ENCODE measurements around the gene LPXN. TPM values are rescaled to one million over a fixed set of nuclear protein-coding genes. Genes with fewer than 3 reads are reported as not detected.

LPXN gene
- total and polyA plus RNA-seq, 7 donors: 4.8 to 26.8 (median 11.4) TPM

- TF ChIP-seq POLR2A (IDR thresholded peaks at IDR 0.05): no peak
- no peak for TF ChIP-seq POLR2AphosphoS5 (IDR thresholded peaks at IDR 0.05)
- TF ChIP-seq CTCF (IDR thresholded peaks at IDR 0.05): peak in 3 of 4 experiments; percentile 48 to 72 (median 55)
- H3K36me3 ChIP-seq: peaks cover 0 to 36% (median 7%) of the 10 kb centered on the region in 4 donors
- H3K27me3 ChIP-seq: no peaks in the 10 kb centered on the region
- 51 to 52% methylated on average over 4 of the region's 4 CpGs for WGBS, 2 donors
- intact Hi-C loops (cut with DNase I): no loop called here
- no peak overlapping the region for H3K27ac ChIP-seq
- no peak overlapping the region for H3K4me3 ChIP-seq
- no peak for DNase-seq
- H3K4me1 ChIP-seq: peaks cover 0 to 3% (median 0%) of the 10 kb centered on the region in 4 donors
- H3K9me3 ChIP-seq: no peaks in the 10 kb centered on the region
Measured at GRCh38 chr11:58567889-58568512, 7.7 kb downstream of the LPXN start.

GRCh38 chr11:58564231-58564630, 11.4 kb downstream of the LPXN start:
- peaks cover 0 to 50% (median 2%) of the 10 kb centered on the region in 4 donors for H3K36me3 ChIP-seq
- no peaks in the 10 kb centered on the region for H3K4me1 ChIP-seq
- no peaks in the 10 kb centered on the region for H3K9me3 ChIP-seq
- no peak overlapping the region for H3K27ac ChIP-seq
- intact Hi-C loops (cut with DNase I): no loop called here
- no peaks in the 10 kb centered on the region for H3K27me3 ChIP-seq
- H3K4me3 ChIP-seq: no peak overlapping the region
- TF ChIP-seq EP300 (IDR thresholded peaks at IDR 0.05) (no peak), CTCF (IDR thresholded peaks at IDR 0.05) (no peak), POLR2A (IDR thresholded peaks at IDR 0.05) (no peak), POLR2AphosphoS5 (IDR thresholded peaks at IDR 0.05) (no peak)
- no peak for DNase-seq

- H3K4me1 ChIP-seq: no peaks in the 10 kb centered on the region
- TF ChIP-seq POLR2AphosphoS5 (IDR thresholded peaks at IDR 0.05): no peak
- TF ChIP-seq POLR2A (IDR thresholded peaks at IDR 0.05): no peak
- no peak for TF ChIP-seq CTCF (IDR thresholded peaks at IDR 0.05)
- no peak overlapping the region for H3K4me3 ChIP-seq
- no peaks in the 10 kb centered on the region for H3K27me3 ChIP-seq
- no peaks in the 10 kb centered on the region for H3K9me3 ChIP-seq
- H3K27ac ChIP-seq: no peak overlapping the region
- DNase-seq: no peak
- peaks cover 0 to 43% (median 2%) of the 10 kb centered on the region in 4 donors for H3K36me3 ChIP-seq
- intact Hi-C loops (cut with DNase I): no loop called here
Measured at GRCh38 chr11:58562375-58562800, 13.3 kb downstream of the LPXN start.

GRCh38 chr11:58561394-58562098, 14.1 kb downstream of the LPXN start:
- Histone ChIP-seq H3K27ac (no peak overlapping the region), H3K4me1 (no peaks in the 10 kb centered on the region), H3K27me3 (no peaks in the 10 kb centered on the region), H3K36me3 (peaks cover 0 to 39% (median 2%) of the 10 kb centered on the region in 4 donors), H3K9me3 (no peaks in the 10 kb centered on the region), H3K4me3 (no peak overlapping the region)
- 27 to 73% methylated on average over 2 of the region's 2 CpGs for WGBS, 2 donors
- intact Hi-C loops (cut with DNase I): no loop called here
- TF ChIP-seq POLR2AphosphoS5 (IDR thresholded peaks at IDR 0.05): no peak
- no peak for DNase-seq

- H3K4me3 ChIP-seq: no peak overlapping the region
- H3K9me3 ChIP-seq: no peaks in the 10 kb centered on the region
- no peak overlapping the region for H3K27ac ChIP-seq
- TF ChIP-seq POLR2AphosphoS5 (IDR thresholded peaks at IDR 0.05) (no peak), CTCF (IDR thresholded peaks at IDR 0.05) (no peak), EP300 (IDR thresholded peaks at IDR 0.05) (no peak), POLR2A (IDR thresholded peaks at IDR 0.05) (no peak)
- H3K36me3 ChIP-seq: peaks cover 0 to 39% (median 2%) of the 10 kb centered on the region in 4 donors
- no peak for DNase-seq
- intact Hi-C loops (cut with DNase I): no loop called here
- WGBS, 2 donors: 4 to 61% methylated on average over 2 of the region's 2 CpGs
- H3K4me1 ChIP-seq: no peaks in the 10 kb centered on the region
- no peaks in the 10 kb centered on the region for H3K27me3 ChIP-seq
Measured at GRCh38 chr11:58560842-58561241, 14.8 kb downstream of the LPXN start.
